Measurements from ENCODE around the gene NSL1.

GRCh38 chr1:212771341-212771740 is 20.2 kb downstream of the NSL1 start:
- no peak for TF ChIP-seq CTCF (IDR thresholded peaks at IDR 0.05)
- TF ChIP-seq POLR2A (IDR thresholded peaks at IDR 0.05) = no peak
